ENCODE results near the gene DCAF12.

Gene DCAF12

DNA sequence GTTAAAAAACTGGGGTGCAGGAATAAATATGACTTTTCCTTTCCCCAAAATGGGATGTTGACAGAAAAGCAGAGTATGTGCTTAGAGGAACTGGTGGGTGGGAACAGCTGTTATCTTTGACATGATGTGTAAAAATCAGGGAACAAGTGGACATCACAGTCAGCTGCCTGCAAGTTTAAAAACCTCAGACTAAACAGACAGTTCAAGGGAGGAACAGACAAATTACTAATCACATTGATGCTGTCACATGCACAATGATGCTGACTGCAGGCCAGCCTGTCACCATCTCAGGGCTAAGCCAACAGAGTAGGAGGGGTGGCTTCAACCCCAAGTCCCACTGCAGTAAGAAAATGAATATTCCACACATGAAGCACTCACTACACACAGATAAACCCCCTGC is 39.6 kb downstream of the DCAF12 start:
- no peaks in the 10 kb centered on the region for H3K4me1 ChIP-seq (ENCODE audit: insufficient read depth, low read length, poor library complexity, severe bottlenecking)
- H3K27me3 ChIP-seq (ENCODE audit: insufficient read depth, low read length, poor library complexity, severe bottlenecking), result no peaks in the 10 kb centered on the region
- H3F3A ChIP-seq (ENCODE audit: low read depth), result no peaks in the 10 kb centered on the region
- no peaks in the 10 kb centered on the region for H3K9me2 ChIP-seq (replicated peaks; ENCODE audit: low read depth, low read length)
- H3K36me3 ChIP-seq (ENCODE audit: insufficient read depth, low read length), result peaks cover 64% of the 10 kb centered on the region
- H4K20me1 ChIP-seq (ENCODE audit: insufficient read depth, low read length, poor library complexity, severe bottlenecking), result peaks cover 3% of the 10 kb centered on the region
- TF ChIP-seq, protein P1, sequence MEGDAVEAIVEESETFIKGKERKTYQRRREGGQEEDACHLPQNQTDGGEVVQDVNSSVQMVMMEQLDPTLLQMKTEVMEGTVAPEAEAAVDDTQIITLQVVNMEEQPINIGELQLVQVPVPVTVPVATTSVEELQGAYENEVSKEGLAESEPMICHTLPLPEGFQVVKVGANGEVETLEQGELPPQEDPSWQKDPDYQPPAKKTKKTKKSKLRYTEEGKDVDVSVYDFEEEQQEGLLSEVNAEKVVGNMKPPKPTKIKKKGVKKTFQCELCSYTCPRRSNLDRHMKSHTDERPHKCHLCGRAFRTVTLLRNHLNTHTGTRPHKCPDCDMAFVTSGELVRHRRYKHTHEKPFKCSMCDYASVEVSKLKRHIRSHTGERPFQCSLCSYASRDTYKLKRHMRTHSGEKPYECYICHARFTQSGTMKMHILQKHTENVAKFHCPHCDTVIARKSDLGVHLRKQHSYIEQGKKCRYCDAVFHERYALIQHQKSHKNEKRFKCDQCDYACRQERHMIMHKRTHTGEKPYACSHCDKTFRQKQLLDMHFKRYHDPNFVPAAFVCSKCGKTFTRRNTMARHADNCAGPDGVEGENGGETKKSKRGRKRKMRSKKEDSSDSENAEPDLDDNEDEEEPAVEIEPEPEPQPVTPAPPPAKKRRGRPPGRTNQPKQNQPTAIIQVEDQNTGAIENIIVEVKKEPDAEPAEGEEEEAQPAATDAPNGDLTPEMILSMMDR (conservative IDR thresholded peaks at IDR 0.05; ENCODE audit: low read length), result no peak
- TF ChIP-seq EZH2phosphoT487 (IDR thresholded peaks at IDR 0.05; ENCODE audit: borderline replicate concordance), result no peak
- no peaks in the 10 kb centered on the region for H3K9me3 ChIP-seq (ENCODE audit: insufficient read depth, low read depth, low read length)
- H2AFZ ChIP-seq (ENCODE audit: low read length), result no peak overlapping the region
- H3K79me2 ChIP-seq (ENCODE audit: insufficient read depth, low read length), result no peaks in the 10 kb centered on the region
- H3K4me2 ChIP-seq (ENCODE audit: low read depth, low read length, poor library complexity, severe bottlenecking), result no peak overlapping the region
- H3K4me3 ChIP-seq (ENCODE audit: low read length, poor library complexity, severe bottlenecking), result no peak overlapping the region
- H3K9ac ChIP-seq (ENCODE audit: low read depth, low read length, poor library complexity, severe bottlenecking), result no peak overlapping the region

DNA sequence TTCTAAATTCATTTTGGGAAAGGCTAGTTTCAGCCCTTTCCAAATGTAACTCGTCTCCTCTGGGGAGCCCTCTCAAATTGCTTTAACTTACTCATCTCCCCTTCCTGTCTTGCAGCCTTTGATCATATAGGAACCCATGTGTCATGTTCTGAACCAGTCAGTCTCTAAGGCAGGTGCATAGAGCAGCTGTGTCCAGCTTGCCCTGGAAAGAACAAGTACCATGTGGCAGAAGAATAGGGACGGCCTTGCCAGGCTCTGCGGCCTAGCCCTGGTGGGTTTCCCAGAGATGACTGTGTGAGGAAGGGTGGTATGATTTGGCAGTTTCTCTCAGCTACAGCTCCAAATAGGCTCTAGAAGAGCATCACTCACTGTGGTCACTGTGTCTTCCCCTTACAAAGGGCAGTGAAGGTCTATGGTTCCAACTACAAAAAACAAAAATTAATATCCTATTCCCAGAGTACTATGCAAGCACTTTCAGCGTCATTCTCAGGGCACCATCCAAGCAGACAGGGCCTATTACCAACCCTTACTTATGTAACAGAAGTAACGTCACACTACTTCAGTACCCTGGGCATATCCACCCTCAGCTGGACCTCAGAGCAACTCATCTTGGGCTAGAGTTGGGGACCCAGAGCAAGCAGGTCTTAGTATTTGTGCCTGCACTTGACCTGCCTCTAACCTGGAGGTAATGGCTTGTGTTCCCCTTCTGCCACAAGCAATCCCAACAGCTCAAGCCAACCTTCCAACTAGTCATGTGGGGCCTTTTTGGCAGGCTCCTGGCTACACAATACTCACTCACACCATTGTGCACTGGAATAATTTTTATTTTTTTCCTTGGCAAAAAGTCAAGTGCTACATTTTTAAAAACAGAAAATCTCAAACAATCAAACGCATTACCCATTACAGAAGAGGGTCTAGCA is 40.7 kb downstream of the DCAF12 start:
- TF ChIP-seq, protein P1 (conservative IDR thresholded peaks at IDR 0.05; ENCODE audit: low read length), result no peak
- TF ChIP-seq EZH2phosphoT487 (IDR thresholded peaks at IDR 0.05; ENCODE audit: borderline replicate concordance), result no peak
- Histone ChIP-seq H3K4me1 (ENCODE audit: insufficient read depth, low read length, poor library complexity, severe bottlenecking) (no peaks in the 10 kb centered on the region), H3K27me3 (ENCODE audit: insufficient read depth, low read length, poor library complexity, severe bottlenecking) (no peaks in the 10 kb centered on the region), H3K9me2 (replicated peaks; ENCODE audit: low read depth, low read length) (no peaks in the 10 kb centered on the region), H3K4me3 (ENCODE audit: low read length, poor library complexity, severe bottlenecking) (no peak overlapping the region), H3K9me3 (ENCODE audit: insufficient read depth, low read depth, low read length) (no peaks in the 10 kb centered on the region), H3K36me3 (ENCODE audit: insufficient read depth, low read length) (peaks cover 54% of the 10 kb centered on the region), H3K4me2 (ENCODE audit: low read depth, low read length, poor library complexity, severe bottlenecking) (no peak overlapping the region), H4K20me1 (ENCODE audit: insufficient read depth, low read length, poor library complexity, severe bottlenecking) (peaks cover 3% of the 10 kb centered on the region), H3K9ac (ENCODE audit: low read depth, low read length, poor library complexity, severe bottlenecking) (no peak overlapping the region), H2AFZ (ENCODE audit: low read length) (no peak overlapping the region), H3K79me2 (ENCODE audit: insufficient read depth, low read length) (no peaks in the 10 kb centered on the region), H3F3A (ENCODE audit: low read depth) (no peaks in the 10 kb centered on the region)

DNA sequence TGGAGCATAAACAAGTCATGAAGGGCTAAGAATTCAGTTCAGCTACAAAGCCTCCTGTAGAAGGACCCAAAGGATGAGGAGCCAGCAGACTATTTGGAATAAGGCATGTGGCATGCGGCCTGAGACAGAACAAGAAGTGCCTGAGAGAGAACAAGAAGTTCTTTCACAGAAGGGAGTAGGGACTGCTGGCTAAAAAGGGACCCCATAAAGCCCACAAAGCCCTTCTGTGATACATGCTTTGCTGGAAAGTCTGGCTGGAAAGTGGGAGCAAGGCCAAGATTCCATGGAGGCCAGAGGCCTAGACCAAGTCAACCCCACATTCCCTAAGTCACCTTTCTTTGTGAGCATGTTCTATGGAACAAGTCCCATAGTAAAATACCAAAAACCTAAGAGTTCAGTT is 41.9 kb downstream of the DCAF12 start:
- Histone ChIP-seq H3K9me2 (replicated peaks; ENCODE audit: low read depth, low read length) (no peaks in the 10 kb centered on the region), H3K4me2 (ENCODE audit: low read depth, low read length, poor library complexity, severe bottlenecking) (no peak overlapping the region), H3K79me2 (ENCODE audit: insufficient read depth, low read length) (no peaks in the 10 kb centered on the region), H3K4me3 (ENCODE audit: low read length, poor library complexity, severe bottlenecking) (no peak overlapping the region), H2AFZ (ENCODE audit: low read length) (no peak overlapping the region), H3K4me1 (ENCODE audit: insufficient read depth, low read length, poor library complexity, severe bottlenecking) (no peaks in the 10 kb centered on the region), H3K9ac (ENCODE audit: low read depth, low read length, poor library complexity, severe bottlenecking) (no peak overlapping the region), H3K27me3 (ENCODE audit: insufficient read depth, low read length, poor library complexity, severe bottlenecking) (no peaks in the 10 kb centered on the region), H3K9me3 (ENCODE audit: insufficient read depth, low read depth, low read length) (no peaks in the 10 kb centered on the region), H3F3A (ENCODE audit: low read depth) (no peaks in the 10 kb centered on the region), H3K36me3 (ENCODE audit: insufficient read depth, low read length) (peaks cover 42% of the 10 kb centered on the region), H4K20me1 (ENCODE audit: insufficient read depth, low read length, poor library complexity, severe bottlenecking) (peaks cover 3% of the 10 kb centered on the region)
- TF ChIP-seq, protein P1 (conservative IDR thresholded peaks at IDR 0.05; ENCODE audit: low read length), result no peak
- TF ChIP-seq EZH2phosphoT487 (IDR thresholded peaks at IDR 0.05; ENCODE audit: borderline replicate concordance), result no peak
